Ascending aorta (tissue), 2 donors: ENCODE data around the gene FBXO8. TPM values are rescaled to one million over a fixed set of nuclear protein-coding genes. Genes with fewer than 3 reads are reported as not detected.

Experiments
- DNase-seq, 2 donors: peaks; one replicate each; pipeline ENCODE4 v3.0.0-alpha.2; 2019; ENCODE audit warnings: low spot score in 2 of 2
- H3K27ac ChIP-seq, 2 donors: fragments of 200-600 bp; sonication (generic); one replicate each; pipeline ENCODE4 v1.5.1; 2016 to 2017; ENCODE audit warnings: mild to moderate bottlenecking in 1 of 2
- H3K27me3 ChIP-seq: fragments of 200-600 bp; sonication (generic); one replicate; pipeline ENCODE4 v1.5.1; 2017
- H3K36me3 ChIP-seq, 2 donors: fragments of 200-600 bp; sonication (generic); one replicate each; pipeline ENCODE4 v1.5.1; 2016
- H3K4me1 ChIP-seq, 2 donors: fragments of 200-600 bp; sonication (generic); one replicate each; pipeline ENCODE4 v1.5.1; 2016 to 2017; ENCODE audit warnings: mild to moderate bottlenecking in 1 of 2
- H3K4me3 ChIP-seq, 2 donors: fragments of 200-600 bp; sonication (generic); one replicate each; pipeline ENCODE4 v1.5.1; 2016 to 2017; ENCODE audit warnings: mild to moderate bottlenecking in 1 of 2
- H3K9me3 ChIP-seq, 2 donors: fragments of 200-600 bp; sonication (generic); one replicate each; pipeline ENCODE4 v1.5.1; 2016
- intact Hi-C: fragments of 100-400 bp; cut with DNase I; formaldehyde crosslinking; loops from one replicate; pipeline ENCODE4 v1.15.1; 2023
- total RNA-seq: library from RNA; depleted of rRNA; stranded (reverse); fragments of >200 nt; gene quantifications from one replicate; pipeline ENCODE4 v1.1.0, GENCODE V29; 2016
- TF ChIP-seq, protein P1 (sequence below), 3 experiments: fragments of 200-600 bp in 2 of 3; fragments of 450-650 bp in 1 of 3; sonication (generic) in 2 of 3; IDR thresholded peaks; one replicate each; pipeline ENCODE4 v1.5.1; 2016 to 2019; ENCODE audit warnings: antibody characterized with exemption in 3 of 3, mild to moderate bottlenecking in 1 of 3, moderate library complexity in 1 of 3

Gene FBXO8
- total RNA-seq, 1 donor from 2014 or later = 15.5 TPM

DNA sequence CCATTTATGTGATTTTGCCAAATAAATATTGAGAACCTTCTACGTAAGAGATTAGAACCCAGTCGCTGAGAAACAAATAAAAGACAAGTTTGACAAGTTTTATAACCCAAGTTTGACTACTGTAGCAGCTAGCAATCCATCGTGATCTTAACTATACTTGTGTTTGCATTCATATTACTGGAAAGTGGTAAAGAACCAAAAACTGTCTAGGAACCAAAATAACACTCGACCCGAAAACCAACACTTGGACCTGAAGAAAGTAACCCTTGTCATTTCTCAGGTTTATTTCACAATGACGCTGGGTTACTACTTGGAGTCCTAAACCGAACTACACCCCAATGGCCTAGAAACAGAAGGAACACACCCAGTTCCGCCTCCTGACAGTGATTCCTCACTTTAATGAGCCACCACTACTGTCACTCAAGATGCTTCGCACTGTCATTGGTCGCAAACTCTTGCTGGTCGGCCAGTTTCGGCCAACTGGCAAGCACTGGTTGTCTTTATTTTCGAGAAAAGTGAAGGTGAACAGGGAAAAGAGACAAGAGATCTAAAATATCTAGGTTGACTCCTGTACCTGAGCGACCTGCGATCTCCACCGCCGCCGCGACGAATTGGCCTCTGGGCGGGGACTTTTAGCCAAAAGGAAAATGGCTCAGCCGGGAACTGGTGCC lies 496 bp downstream of the FBXO8 start:
- Histone ChIP-seq H3K9me3 (no peaks in the 10 kb centered on the region), H3K27me3 (no peaks in the 10 kb centered on the region), H3K36me3 (no peaks in the 10 kb centered on the region), H3K4me3 (peak overlapping the region; percentile 84 to 96), H3K4me1 (peaks cover 0 to 13% of the 10 kb centered on the region in 2 donors), H3K27ac (peak overlapping the region; percentile 96 to 98)
- DNase-seq = peak; percentile 57 to 92
- TF ChIP-seq, protein P1, sequence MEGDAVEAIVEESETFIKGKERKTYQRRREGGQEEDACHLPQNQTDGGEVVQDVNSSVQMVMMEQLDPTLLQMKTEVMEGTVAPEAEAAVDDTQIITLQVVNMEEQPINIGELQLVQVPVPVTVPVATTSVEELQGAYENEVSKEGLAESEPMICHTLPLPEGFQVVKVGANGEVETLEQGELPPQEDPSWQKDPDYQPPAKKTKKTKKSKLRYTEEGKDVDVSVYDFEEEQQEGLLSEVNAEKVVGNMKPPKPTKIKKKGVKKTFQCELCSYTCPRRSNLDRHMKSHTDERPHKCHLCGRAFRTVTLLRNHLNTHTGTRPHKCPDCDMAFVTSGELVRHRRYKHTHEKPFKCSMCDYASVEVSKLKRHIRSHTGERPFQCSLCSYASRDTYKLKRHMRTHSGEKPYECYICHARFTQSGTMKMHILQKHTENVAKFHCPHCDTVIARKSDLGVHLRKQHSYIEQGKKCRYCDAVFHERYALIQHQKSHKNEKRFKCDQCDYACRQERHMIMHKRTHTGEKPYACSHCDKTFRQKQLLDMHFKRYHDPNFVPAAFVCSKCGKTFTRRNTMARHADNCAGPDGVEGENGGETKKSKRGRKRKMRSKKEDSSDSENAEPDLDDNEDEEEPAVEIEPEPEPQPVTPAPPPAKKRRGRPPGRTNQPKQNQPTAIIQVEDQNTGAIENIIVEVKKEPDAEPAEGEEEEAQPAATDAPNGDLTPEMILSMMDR (IDR thresholded peaks at IDR 0.05) = no peak
- intact Hi-C loops = loop anchor here (1.0 to 10.0 kb wide), 4 partner anchors 778 to 1782 kb away; partner anchors contain the start of genes GALNT7, SAP30 and WDR17

DNA sequence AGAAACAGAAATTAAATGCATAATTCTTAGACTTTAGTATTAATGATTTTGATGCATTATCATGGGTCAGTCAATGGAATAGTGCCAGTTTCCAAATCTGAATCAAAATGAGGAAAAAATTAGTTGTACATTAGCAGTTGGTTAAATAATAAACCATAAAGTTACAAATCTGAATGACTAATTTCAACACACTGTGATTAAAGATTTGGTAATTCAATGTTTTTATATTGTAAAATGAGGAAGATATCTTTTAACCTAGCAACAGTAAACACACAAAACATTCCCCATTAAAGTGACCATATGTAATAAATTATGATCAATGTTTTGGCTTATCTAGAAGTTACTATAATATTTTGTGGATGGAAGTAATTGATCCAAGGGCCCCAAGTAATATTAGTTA lies 1.6 kb downstream of the FBXO8 start:
- Histone ChIP-seq H3K4me1 (peaks cover 0 to 13% of the 10 kb centered on the region in 2 donors), H3K9me3 (no peaks in the 10 kb centered on the region), H3K27me3 (no peaks in the 10 kb centered on the region), H3K36me3 (no peaks in the 10 kb centered on the region), H3K4me3 (peak overlapping the region in 1 of 2 donors; percentile 96), H3K27ac (no peak overlapping the region)
- intact Hi-C loops = loop anchor here (10.0 kb wide), 3 partner anchors 777 to 1783 kb away; partner anchors contain the start of genes GALNT7 and WDR17
- DNase-seq = no peak
- TF ChIP-seq, protein P1 (IDR thresholded peaks at IDR 0.05) = no peak

DNA sequence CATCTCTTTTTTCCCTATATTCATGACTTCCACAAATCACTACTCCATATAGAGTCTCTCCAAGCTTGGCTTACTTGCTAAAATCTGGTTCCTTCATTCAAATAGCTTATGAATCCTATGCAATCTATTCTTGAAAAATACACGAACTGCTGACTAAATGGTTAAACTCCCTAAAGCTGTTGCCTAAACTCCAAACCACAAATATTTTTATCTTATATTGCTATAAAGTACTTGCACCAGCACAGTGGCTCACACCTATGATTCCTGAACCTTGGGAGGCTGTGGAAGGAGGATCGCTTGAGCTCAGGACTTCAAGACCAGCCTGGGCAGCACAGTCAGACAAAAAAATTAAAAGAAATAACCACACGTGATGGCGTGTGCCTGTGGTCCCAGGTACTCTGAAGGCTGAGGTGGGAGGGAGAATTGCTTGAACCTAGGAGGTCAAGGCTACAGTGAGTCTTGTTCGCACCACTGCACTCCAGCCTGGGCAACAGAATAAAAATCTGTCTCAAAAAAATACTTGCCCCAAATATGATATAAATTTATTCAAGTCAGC lies 2.2 kb downstream of the FBXO8 start:
- Histone ChIP-seq H3K36me3 (no peaks in the 10 kb centered on the region), H3K4me1 (peaks cover 0 to 13% of the 10 kb centered on the region in 2 donors), H3K9me3 (no peaks in the 10 kb centered on the region), H3K4me3 (no peak overlapping the region), H3K27ac (no peak overlapping the region), H3K27me3 (no peaks in the 10 kb centered on the region)
- TF ChIP-seq, protein P1 (IDR thresholded peaks at IDR 0.05) = no peak
- DNase-seq = no peak
- intact Hi-C loops = loop anchor here (10.0 kb wide), 3 partner anchors 776 to 1784 kb away; partner anchors contain the start of genes GALNT7 and WDR17

DNA sequence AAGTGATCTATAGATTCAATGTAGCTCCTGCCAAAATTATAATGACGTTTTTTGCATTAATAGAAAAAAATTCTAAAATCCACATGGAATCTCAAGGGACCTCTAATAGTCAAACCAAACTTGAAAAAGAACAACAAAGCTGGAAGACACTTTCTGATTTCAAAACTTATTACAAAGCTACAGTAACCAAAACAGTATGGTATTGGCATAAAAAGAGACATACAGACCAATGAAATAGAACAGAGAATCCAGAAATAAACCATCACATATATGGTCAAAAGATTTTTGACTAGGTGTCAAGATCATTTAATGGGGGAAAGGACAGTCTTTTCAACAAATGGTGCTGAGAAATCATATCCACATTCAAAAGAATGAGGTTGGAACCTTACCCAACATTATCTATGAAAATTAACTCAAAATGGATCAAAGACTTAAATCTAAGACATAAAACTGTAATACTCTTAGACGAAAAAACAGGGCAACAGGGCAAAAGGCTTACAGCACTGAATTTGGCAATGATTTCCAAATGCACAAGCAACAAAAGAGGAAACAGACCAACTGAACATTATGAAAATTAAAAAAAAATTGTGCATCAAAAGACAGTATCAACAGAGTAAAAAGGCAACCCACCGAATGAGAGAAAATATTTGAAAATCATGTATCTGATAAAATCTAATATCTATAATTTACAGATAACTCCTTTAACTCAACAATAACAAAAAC lies 3.9 kb downstream of the FBXO8 start:
- no peak overlapping the region for H3K4me3 ChIP-seq
- H3K27me3 ChIP-seq = no peaks in the 10 kb centered on the region
- intact Hi-C loops = loop anchor here (10.0 kb wide), 3 partner anchors 775 to 1785 kb away; partner anchors contain the start of genes GALNT7 and WDR17
- no peak for DNase-seq
- TF ChIP-seq, protein P1 (IDR thresholded peaks at IDR 0.05) = no peak
- no peak overlapping the region for H3K27ac ChIP-seq
- no peaks in the 10 kb centered on the region for H3K36me3 ChIP-seq
- H3K9me3 ChIP-seq = no peaks in the 10 kb centered on the region
- H3K4me1 ChIP-seq = peaks cover 0 to 5% of the 10 kb centered on the region in 2 donors

- Histone ChIP-seq H3K4me1 (peaks cover 0 to 4% of the 10 kb centered on the region in 2 donors), H3K36me3 (no peaks in the 10 kb centered on the region), H3K27me3 (no peaks in the 10 kb centered on the region), H3K4me3 (no peak overlapping the region), H3K27ac (no peak overlapping the region), H3K9me3 (no peaks in the 10 kb centered on the region)
- DNase-seq = no peak
- intact Hi-C loops = no loop called here
- TF ChIP-seq, protein P1 (IDR thresholded peaks at IDR 0.05) = no peak
Observed at GRCh38 chr4:174278467-174278866, 5.0 kb downstream of the FBXO8 start.
